Keratinocyte (primary cell): Measurements from ENCODE around the gene IL1RL2. TPM values are rescaled to one million over a fixed set of nuclear protein-coding genes. Genes with fewer than 3 reads are reported as not detected.

Experiments
- DNase-seq: peaks from one replicate; pipeline ENCODE4 v3.0.0-alpha.2; 2011; ENCODE audit warnings: low read depth, missing footprints, low spot score
- FAIRE-seq: peaks from 2 replicates; lab custom pipeline; 2011; peaks lifted over from hg19 to GRCh38; lab: Jason Lieb, UNC
- H2AFZ ChIP-seq: 2 replicates; pipeline ENCODE4 v1.6.0; 2012; ENCODE audit warnings: low read length, control low read depth, inconsistent platforms; ENCODE audit not compliant: control insufficient read depth
- H3K27ac ChIP-seq: 2 replicates; pipeline ENCODE4 v1.5.1; 2011; ENCODE audit warnings: low read length; ENCODE audit not compliant: control insufficient read depth, insufficient read depth
- H3K27me3 ChIP-seq: 3 replicates; pipeline ENCODE4 v1.6.0; 2011; ENCODE audit warnings: low read length; ENCODE audit not compliant: control insufficient read depth, insufficient read depth; ENCODE audit errors: extremely low read depth
- H3K36me3 ChIP-seq, 2 experiments: 2 replicates in 1 of 2; 3 replicates in 1 of 2; pipeline ENCODE4 v1.5.1; 2011; ENCODE audit warnings: low read length in 2 of 2, mild to moderate bottlenecking in 1 of 2; ENCODE audit not compliant: control insufficient read depth in 2 of 2, insufficient read depth in 2 of 2; ENCODE audit errors: extremely low read depth in 1 of 2
- H3K4me1 ChIP-seq: 3 replicates; pipeline ENCODE4 v1.5.1; 2011; ENCODE audit warnings: low read length; ENCODE audit not compliant: control insufficient read depth, insufficient read depth; ENCODE audit errors: extremely low read depth
- H3K4me2 ChIP-seq: 3 replicates; pipeline ENCODE4 v1.6.0; 2011; ENCODE audit warnings: low read depth, low read length; ENCODE audit not compliant: control insufficient read depth, insufficient read depth; ENCODE audit errors: extremely low read depth
- H3K4me3 ChIP-seq, 3 experiments: fragments of 200-600 bp in 1 of 3; sonication (generic) in 1 of 3; 2 replicates in 2 of 3; 3 replicates in 1 of 3; pipeline ENCODE4 v1.5.1; 2011 to 2016; ENCODE audit warnings: low read length in 3 of 3, mild to moderate bottlenecking in 3 of 3, control low read depth in 2 of 3, inconsistent platforms in 1 of 3, low read depth in 1 of 3, mixed read lengths in 1 of 3, mixed run types in 1 of 3, moderate library complexity in 1 of 3; ENCODE audit not compliant: control insufficient read depth in 2 of 3, insufficient read depth in 2 of 3; ENCODE audit errors: extremely low read depth in 1 of 3
- H3K79me2 ChIP-seq: 2 replicates; pipeline ENCODE4 v1.6.0; 2012; ENCODE audit warnings: low read length; ENCODE audit not compliant: control insufficient read depth, insufficient read depth
- H3K9ac ChIP-seq: 3 replicates; pipeline ENCODE4 v1.6.0; 2011; ENCODE audit warnings: low read length; ENCODE audit not compliant: control insufficient read depth, insufficient read depth; ENCODE audit errors: extremely low read depth
- H3K9me1 ChIP-seq: 3 replicates; pipeline ENCODE4 v1.6.0; 2011; ENCODE audit warnings: low read length; ENCODE audit not compliant: control insufficient read depth, insufficient read depth; ENCODE audit errors: extremely low read depth
- H3K9me3 ChIP-seq: 2 replicates; pipeline ENCODE4 v1.5.1; 2012; ENCODE audit warnings: low read depth, low read length; ENCODE audit not compliant: control insufficient read depth
- H4K20me1 ChIP-seq: 3 replicates; pipeline ENCODE4 v1.6.0; 2011; ENCODE audit warnings: low read length; ENCODE audit not compliant: control insufficient read depth, insufficient read depth; ENCODE audit errors: extremely low read depth
- CTCF ChIP-seq, 3 experiments: IDR thresholded peaks in 1 of 3; conservative IDR thresholded peaks in 1 of 3; optimal IDR thresholded peaks in 1 of 3; 2 replicates in 2 of 3; 3 replicates in 1 of 3; pipeline versions ENCODE3 to v1.5.1; 2011; ENCODE audit warnings: low read length in 3 of 3, mild to moderate bottlenecking in 3 of 3, moderate library complexity in 2 of 3, control low read depth in 1 of 3, inconsistent platforms in 1 of 3; ENCODE audit not compliant: insufficient read depth in 2 of 3; ENCODE audit errors: extremely low read depth in 1 of 3
- EZH2 ChIP-seq: IDR thresholded peaks from one replicate; pipeline ENCODE4 v1.6.1; 2012; ENCODE audit warnings: inconsistent platforms, mild to moderate bottlenecking, low read length, moderate library complexity
- dilution Hi-C: fragments of 300-500 bp; cut with MboI; formaldehyde crosslinking; loops from one replicate; pipeline ENCODE4 v1.7.0; 2020; ENCODE audit warnings: low sequenced_read_pairs; ENCODE audit not compliant: extremely low pct_ligation_motif_present
- polyA plus RNA-seq, 5 experiments: library from polyadenylated mRNA; depleted of rRNA in 3 of 5; stranded (reverse) in 3 of 5; stranded (forward) in 1 of 5; unstranded in 1 of 5; fragments of >200 nt; gene quantifications; 1 replicate in 1 of 5; 2 replicates in 3 of 5; 3 replicates in 1 of 5; pipeline versions ENCODE4 v1.2.1 to v1.2.3, GENCODE V29; 2011 to 2012; ENCODE audit warnings: missing spikeins in 2 of 5, low read depth in 1 of 5, low replicate concordance in 1 of 5

Gene IL1RL2
- polyA plus RNA-seq, 1 donor (not counting 4 experiments of a cell fraction or from before 2014, with no cell fraction given) = 1.5 TPM

- no peak overlapping the region for H3K27ac ChIP-seq
- FAIRE-seq = no peak
- dilution Hi-C loops = no loop called here
- no peak overlapping the region for H3K9ac ChIP-seq
- no peak overlapping the region for H2AFZ ChIP-seq
- H3K4me1 ChIP-seq = peaks cover 14% of the 10 kb centered on the region
- H3K79me2 ChIP-seq = no peaks in the 10 kb centered on the region
- no peaks in the 10 kb centered on the region for H3K9me1 ChIP-seq
- no peak for DNase-seq
- H3K36me3 ChIP-seq = no peaks in the 10 kb centered on the region
- no peak overlapping the region for H3K4me3 ChIP-seq
- H3K4me2 ChIP-seq = no peak overlapping the region
- H3K9me3 ChIP-seq = no peaks in the 10 kb centered on the region
- TF ChIP-seq CTCF (optimal IDR thresholded peaks at IDR 0.05 in 1 of 3, IDR thresholded peaks at IDR 0.05 in 1 of 3, conservative IDR thresholded peaks at IDR 0.05 in 1 of 3; ENCODE audit: extremely low read depth in 1 of 3, insufficient read depth in 2 of 3, low read length in 3 of 3) (no peak), EZH2 (no peak)
- H4K20me1 ChIP-seq = no peaks in the 10 kb centered on the region
- H3K27me3 ChIP-seq = no peaks in the 10 kb centered on the region
These were observed 63.5 kb downstream of the IL1RL2 start for GRCh38 chr2:102250278-102250821.

- Histone ChIP-seq H3K27ac (no peak overlapping the region), H3K4me2 (peak overlapping the region; percentile 65)
- DNase-seq = no peak
These were observed 64.4 kb downstream of the IL1RL2 start for GRCh38 chr2:102251042-102251848.

More at GRCh38 chr2:102251042-102251848, 64.4 kb downstream of the IL1RL2 start:
- Histone ChIP-seq H3K4me3 (peak overlapping the region; percentile 1 to 40 (median 15)), H2AFZ (peak overlapping the region; percentile 87), H3K79me2 (no peaks in the 10 kb centered on the region), H3K9me1 (no peaks in the 10 kb centered on the region), H3K4me1 (peaks cover 14% of the 10 kb centered on the region), H4K20me1 (no peaks in the 10 kb centered on the region), H3K27me3 (no peaks in the 10 kb centered on the region), H3K9ac (peak overlapping the region; percentile 69), H3K9me3 (no peaks in the 10 kb centered on the region), H3K36me3 (no peaks in the 10 kb centered on the region)
- TF ChIP-seq CTCF (optimal IDR thresholded peaks at IDR 0.05 in 1 of 3, IDR thresholded peaks at IDR 0.05 in 1 of 3, conservative IDR thresholded peaks at IDR 0.05 in 1 of 3; ENCODE audit: extremely low read depth in 1 of 3, insufficient read depth in 2 of 3, low read length in 3 of 3) (peak; percentile 71 to 87 (median 81)), EZH2 (no peak)
- no peak for FAIRE-seq
- dilution Hi-C loops = no loop called here
